ENCODE results near the gene PACSIN2.

PACSIN2 gene

DNA sequence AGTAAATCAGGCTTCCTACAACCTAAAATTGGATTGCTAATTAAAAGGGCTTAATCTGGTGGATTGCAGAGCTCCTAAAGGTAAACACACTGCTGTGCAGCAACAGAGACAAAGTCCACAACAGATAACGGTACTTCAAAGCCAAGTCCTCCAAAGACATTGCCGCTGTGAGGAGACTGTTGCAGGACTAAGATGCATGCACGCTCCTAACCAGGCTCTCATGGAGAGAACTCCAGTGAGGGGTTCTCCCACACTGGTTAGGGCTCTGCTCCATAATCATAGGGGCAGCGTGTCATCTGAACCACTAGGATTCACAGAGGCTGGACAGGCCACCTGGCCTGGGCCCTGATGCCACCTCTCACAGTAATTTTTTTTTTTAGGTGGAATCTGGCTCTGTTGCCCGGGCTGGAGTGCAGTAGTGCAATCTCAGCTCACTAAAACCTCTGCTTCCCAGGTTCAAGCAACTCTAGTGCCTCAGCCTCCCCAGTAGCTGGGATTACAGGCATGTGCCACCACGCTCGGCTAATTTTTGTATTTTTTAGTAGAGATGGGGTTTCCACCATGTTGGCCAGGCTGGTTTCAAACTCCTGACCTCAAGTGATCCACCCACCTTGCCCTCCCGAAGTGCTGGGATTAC, 101.0 kb downstream of the PACSIN2 start:
- no peak overlapping the region for H3K4me3 ChIP-seq (ENCODE audit: low read depth, low read length)
- no peak overlapping the region for H3K27ac ChIP-seq (ENCODE audit: low read depth, low read length)
- no peaks in the 10 kb centered on the region for H3K9me3 ChIP-seq (ENCODE audit: control insufficient read depth, insufficient read depth, low read depth, low read length)
- no peaks in the 10 kb centered on the region for H3K27me3 ChIP-seq (ENCODE audit: control insufficient read depth, insufficient read depth, low read length)
- H3K4me1 ChIP-seq (ENCODE audit: control insufficient read depth, insufficient read depth, low read length): peaks cover 28% of the 10 kb centered on the region
- H3K36me3 ChIP-seq (ENCODE audit: control insufficient read depth, insufficient read depth, low read length): peaks cover 17% of the 10 kb centered on the region
- H3K9ac ChIP-seq (ENCODE audit: low read length): no peak overlapping the region

DNA sequence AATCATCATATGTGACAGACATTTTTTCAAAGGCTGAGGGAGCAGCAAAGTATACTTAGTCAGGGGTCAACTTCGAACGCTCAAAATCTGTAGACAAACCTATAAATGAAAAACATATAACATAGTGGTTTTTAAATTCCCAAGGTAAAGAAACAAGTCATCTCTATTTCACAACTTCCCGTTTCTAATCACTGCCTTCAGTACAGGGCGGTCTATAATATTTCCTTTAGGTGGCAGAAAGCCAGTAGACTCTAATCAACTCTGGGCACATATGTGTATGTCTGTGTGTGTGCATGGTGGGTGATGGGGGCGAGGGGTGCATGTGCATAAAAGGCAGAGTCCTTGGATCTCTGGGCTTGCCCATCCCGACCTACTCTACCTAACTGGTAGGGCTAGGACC, 102.9 kb downstream of the PACSIN2 start:
- peaks cover 25% of the 10 kb centered on the region for H3K4me1 ChIP-seq (ENCODE audit: control insufficient read depth, insufficient read depth, low read length)
- no peak overlapping the region for H3K4me3 ChIP-seq (ENCODE audit: low read depth, low read length)
- no peak overlapping the region for H3K27ac ChIP-seq (ENCODE audit: low read depth, low read length)

DNA sequence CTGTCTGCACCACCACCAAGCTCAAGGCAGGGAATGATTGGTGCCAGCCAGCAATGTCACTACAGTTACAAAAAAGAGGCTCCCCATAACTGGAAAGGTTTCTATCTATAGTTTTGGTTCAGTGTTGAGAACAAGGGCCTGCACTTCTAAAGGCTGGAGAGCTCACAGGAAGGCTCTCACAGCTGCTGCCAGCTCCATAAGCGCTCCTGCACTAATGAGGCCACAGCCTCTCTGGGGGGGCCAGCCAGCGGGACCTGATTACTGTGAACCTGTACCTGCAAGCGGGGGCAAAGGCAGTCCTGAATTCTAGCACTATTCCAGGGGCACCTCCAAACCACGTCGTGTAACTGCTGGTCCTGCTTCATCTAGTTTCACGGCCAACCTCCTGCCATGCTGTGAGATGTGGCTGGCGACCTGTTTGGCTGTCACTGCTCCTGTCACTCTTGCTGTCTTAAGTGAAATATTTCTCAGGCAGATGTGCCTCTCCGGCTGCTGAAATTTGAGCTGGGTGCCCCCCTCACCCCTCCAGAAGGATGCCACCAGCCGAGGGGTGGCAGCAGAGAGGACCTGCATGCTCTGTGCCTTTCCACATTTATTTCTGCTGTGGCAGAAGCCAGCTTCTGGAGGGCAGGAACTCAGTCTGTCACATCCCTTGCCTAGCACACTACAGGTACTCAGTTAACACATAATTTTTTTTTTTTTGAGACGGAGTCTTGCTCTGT, 104.6 kb downstream of the PACSIN2 start:
- Histone ChIP-seq H3K9ac (ENCODE audit: low read length) (no peak overlapping the region), H3K27ac (ENCODE audit: low read depth, low read length) (no peak overlapping the region), H3K36me3 (ENCODE audit: control insufficient read depth, insufficient read depth, low read length) (peaks cover 24% of the 10 kb centered on the region), H3K9me3 (ENCODE audit: control insufficient read depth, insufficient read depth, low read depth, low read length) (no peaks in the 10 kb centered on the region), H3K4me3 (ENCODE audit: low read depth, low read length) (no peak overlapping the region), H3K27me3 (ENCODE audit: control insufficient read depth, insufficient read depth, low read length) (no peaks in the 10 kb centered on the region), H3K4me1 (ENCODE audit: control insufficient read depth, insufficient read depth, low read length) (peaks cover 10% of the 10 kb centered on the region; the same call in 1 of the 2 replicates)

More for the DNA sequence above, 102.9 kb downstream of the PACSIN2 start:
- Histone ChIP-seq H3K27me3 (ENCODE audit: control insufficient read depth, insufficient read depth, low read length) (no peaks in the 10 kb centered on the region), H3K9ac (ENCODE audit: low read length) (no peak overlapping the region), H3K36me3 (ENCODE audit: control insufficient read depth, insufficient read depth, low read length) (peaks cover 24% of the 10 kb centered on the region), H3K9me3 (ENCODE audit: control insufficient read depth, insufficient read depth, low read depth, low read length) (no peaks in the 10 kb centered on the region)

DNA sequence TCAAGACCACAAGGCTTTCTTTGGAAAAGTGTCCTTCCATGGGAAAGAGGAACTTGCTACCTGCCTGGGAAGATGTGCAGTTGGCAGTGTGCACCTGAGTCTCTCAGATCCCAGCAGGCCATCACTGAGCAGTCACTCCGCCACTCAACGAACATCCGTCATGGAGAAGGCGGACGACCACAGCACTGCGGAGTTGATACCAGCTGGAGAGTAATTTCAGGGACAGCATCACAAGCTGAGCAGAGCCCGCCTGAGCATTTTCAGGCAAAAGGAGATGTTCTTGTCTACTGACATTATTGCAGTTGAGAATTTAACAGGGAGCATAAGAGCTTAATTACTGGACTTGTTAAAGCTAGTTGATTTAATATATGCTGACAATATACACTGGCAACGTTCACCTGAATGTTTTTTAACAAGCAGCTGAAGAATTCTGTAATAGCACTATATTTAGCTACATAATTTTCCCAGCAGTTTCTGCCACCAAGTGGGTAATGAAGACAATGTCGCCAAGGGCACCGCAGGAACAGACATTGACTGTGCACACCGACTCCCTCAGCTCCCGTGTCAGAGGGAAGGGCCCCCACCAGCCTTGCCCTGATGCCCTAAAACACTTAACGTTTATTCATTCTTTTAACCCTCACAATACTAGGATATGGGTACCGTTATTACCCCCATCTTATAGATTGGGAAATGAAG, 105.4 kb downstream of the PACSIN2 start:
- no peak overlapping the region for H3K9ac ChIP-seq (ENCODE audit: low read length)
- no peaks in the 10 kb centered on the region for H3K27me3 ChIP-seq (ENCODE audit: control insufficient read depth, insufficient read depth, low read length)
- peaks cover 2% of the 10 kb centered on the region; the same call in 1 of the 2 replicates for H3K4me1 ChIP-seq (ENCODE audit: control insufficient read depth, insufficient read depth, low read length)
- no peaks in the 10 kb centered on the region for H3K9me3 ChIP-seq (ENCODE audit: control insufficient read depth, insufficient read depth, low read depth, low read length)
- no peak overlapping the region for H3K4me3 ChIP-seq (ENCODE audit: low read depth, low read length)
- H3K36me3 ChIP-seq (ENCODE audit: control insufficient read depth, insufficient read depth, low read length): peaks cover 24% of the 10 kb centered on the region
- no peak overlapping the region for H3K27ac ChIP-seq (ENCODE audit: low read depth, low read length)

DNA sequence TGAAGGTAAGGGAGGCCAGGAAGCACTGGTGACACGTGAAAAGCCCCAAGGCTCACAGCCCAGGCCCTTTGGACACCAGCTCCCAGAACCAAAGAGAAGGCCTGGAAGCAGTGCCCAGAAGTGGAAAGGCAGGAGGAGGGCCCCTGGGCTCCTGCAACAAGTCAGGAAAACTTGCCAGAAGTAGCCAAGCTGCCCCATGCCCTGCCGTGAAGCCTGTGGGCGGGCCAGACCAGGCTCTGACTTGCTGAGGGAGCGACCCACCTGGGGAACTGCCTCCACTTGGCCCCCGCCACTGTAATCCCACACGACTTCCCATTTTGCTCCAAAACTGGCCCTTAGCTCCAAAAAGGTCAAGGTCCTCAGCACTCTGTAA, 106.6 kb downstream of the PACSIN2 start:
- Histone ChIP-seq H3K4me1 (ENCODE audit: control insufficient read depth, insufficient read depth, low read length) (peaks cover under 1% of the 10 kb centered on the region; the same call in 1 of the 2 replicates), H3K9me3 (ENCODE audit: control insufficient read depth, insufficient read depth, low read depth, low read length) (no peaks in the 10 kb centered on the region), H3K27ac (ENCODE audit: low read depth, low read length) (no peak overlapping the region), H3K9ac (ENCODE audit: low read length) (no peak overlapping the region), H3K27me3 (ENCODE audit: control insufficient read depth, insufficient read depth, low read length) (no peaks in the 10 kb centered on the region), H3K36me3 (ENCODE audit: control insufficient read depth, insufficient read depth, low read length) (peaks cover 24% of the 10 kb centered on the region), H3K4me3 (ENCODE audit: low read depth, low read length) (no peak overlapping the region)

DNA sequence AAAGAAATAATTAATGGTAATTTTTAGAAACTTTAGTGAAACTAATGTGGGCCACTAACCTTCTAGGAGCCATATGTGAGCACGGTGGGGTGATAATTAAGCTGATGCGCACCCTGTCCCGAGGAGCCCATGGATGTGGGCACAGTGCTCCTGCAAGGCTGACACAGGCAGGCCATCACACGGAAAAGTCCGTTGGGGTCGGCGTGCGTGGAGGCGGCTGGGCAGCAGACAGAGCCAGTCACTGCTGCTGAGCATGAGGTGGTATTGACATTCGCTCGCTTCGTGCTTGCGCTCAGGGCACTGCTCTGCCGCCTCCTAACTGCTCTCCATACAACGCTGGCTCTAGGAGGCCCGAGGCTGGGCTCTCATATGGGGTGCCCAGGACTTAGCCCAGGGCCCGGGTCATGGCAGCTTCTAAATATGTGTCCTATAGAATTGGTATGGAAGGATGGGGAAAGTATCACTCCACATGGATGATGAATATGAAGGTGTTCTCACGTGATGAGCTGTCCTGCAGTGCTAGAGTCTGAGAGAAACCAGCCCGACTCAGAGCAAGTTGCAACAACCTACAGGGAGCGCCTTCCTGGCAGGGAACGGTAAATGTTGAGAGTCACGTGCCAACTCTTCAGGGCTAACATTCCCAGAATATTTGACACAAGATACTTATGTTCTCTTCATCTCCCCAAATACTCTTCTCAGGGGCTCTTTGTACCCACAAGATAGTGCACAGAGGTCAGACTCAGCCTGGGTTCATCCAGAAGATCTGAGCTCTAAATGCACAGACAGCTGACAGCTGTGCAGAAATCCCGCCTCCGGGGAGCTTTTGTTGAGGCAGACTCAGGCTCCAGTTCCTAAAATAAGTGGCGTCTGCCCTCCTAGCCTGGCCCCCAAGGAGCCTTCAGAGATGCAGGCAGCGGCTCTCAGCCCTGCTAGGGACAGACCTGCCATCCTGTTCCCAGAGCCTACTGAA, 107.3 kb downstream of the PACSIN2 start:
- peaks cover 4% of the 10 kb centered on the region; the same call in 1 of the 2 replicates for H3K4me1 ChIP-seq (ENCODE audit: control insufficient read depth, insufficient read depth, low read length)
- no peaks in the 10 kb centered on the region for H3K27me3 ChIP-seq (ENCODE audit: control insufficient read depth, insufficient read depth, low read length)
- no peak overlapping the region for H3K4me3 ChIP-seq (ENCODE audit: low read depth, low read length)
- no peak overlapping the region for H3K9ac ChIP-seq (ENCODE audit: low read length)
- H3K36me3 ChIP-seq (ENCODE audit: control insufficient read depth, insufficient read depth, low read length): peaks cover 24% of the 10 kb centered on the region
- no peaks in the 10 kb centered on the region for H3K9me3 ChIP-seq (ENCODE audit: control insufficient read depth, insufficient read depth, low read depth, low read length)
- H3K27ac ChIP-seq (ENCODE audit: low read depth, low read length): no peak overlapping the region

DNA sequence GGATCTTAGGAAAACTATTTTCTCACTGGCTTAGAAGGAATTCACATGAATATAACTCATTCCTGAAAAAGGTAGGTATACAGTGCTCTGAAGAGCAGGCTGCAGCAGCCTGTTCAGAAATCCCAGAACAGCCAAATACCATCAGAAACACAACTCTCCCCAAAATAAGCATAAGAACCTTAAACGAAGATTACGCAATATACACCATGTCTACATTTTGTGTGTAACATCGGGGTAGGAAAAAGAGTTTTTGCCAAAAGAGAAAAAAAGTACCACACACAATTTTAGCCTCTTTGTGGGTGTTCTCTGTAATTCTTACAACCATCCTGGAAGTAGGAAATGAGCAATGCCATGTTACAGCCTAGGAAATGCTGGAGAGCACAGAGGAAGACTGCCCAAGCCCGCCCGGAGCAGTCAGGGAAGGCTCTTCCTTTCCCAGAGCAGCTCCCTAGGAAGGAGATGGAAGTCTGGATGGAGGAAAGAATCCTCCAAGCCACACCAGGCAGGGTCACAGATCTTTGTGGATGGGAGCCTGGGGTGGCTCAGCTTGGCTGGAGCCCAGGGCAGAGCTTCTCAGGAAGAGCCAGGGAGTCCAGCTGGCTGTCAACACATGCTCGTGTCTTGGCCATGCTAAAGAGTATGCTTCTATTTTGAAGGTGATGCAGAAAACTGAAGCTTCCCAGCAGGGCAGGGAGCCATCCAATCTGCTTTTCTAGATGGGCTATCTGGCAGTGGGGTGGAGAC, 108.2 kb downstream of the PACSIN2 start:
- H3K9ac ChIP-seq (ENCODE audit: low read length): no peak overlapping the region
- H3K4me3 ChIP-seq (ENCODE audit: low read depth, low read length): no peak overlapping the region
- peaks cover 29% of the 10 kb centered on the region for H3K36me3 ChIP-seq (ENCODE audit: control insufficient read depth, insufficient read depth, low read length)
- H3K27me3 ChIP-seq (ENCODE audit: control insufficient read depth, insufficient read depth, low read length): no peaks in the 10 kb centered on the region
- peaks cover 4% of the 10 kb centered on the region; the same call in 1 of the 2 replicates for H3K4me1 ChIP-seq (ENCODE audit: control insufficient read depth, insufficient read depth, low read length)
- no peak overlapping the region for H3K27ac ChIP-seq (ENCODE audit: low read depth, low read length)
- no peaks in the 10 kb centered on the region for H3K9me3 ChIP-seq (ENCODE audit: control insufficient read depth, insufficient read depth, low read depth, low read length)

DNA sequence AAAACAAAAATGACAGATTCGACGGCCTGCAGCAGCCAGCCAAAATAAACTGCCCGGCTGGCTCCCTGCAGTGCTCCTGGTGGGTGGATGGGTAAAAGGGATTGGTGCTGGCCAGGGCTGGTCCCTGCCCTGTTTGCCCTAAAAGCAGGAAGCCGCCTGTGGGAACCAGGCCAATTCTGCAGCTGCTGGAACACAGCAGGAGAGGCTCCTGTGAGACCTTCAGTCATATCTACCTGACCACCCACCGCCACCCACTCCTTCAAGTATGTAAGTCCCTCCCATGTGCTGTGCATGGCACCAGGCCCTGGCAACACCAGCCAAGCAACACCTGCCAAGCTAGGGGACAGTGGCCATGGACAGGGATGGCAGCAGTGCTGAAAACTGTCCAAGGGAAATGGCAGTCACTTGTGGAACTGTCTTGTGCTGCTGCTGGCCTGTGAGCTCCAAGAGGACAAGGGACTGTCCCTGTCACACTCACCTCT, 109.2 kb downstream of the PACSIN2 start:
- no peaks in the 10 kb centered on the region for H3K27me3 ChIP-seq (ENCODE audit: control insufficient read depth, insufficient read depth, low read length)
- H3K4me3 ChIP-seq (ENCODE audit: low read depth, low read length): no peak overlapping the region
- H3K27ac ChIP-seq (ENCODE audit: low read depth, low read length): no peak overlapping the region
- no peak overlapping the region for H3K9ac ChIP-seq (ENCODE audit: low read length)
- peaks cover 31% of the 10 kb centered on the region; the same call in 1 of the 2 replicates for H3K36me3 ChIP-seq (ENCODE audit: control insufficient read depth, insufficient read depth, low read length)
- H3K9me3 ChIP-seq (ENCODE audit: control insufficient read depth, insufficient read depth, low read depth, low read length): no peaks in the 10 kb centered on the region
- H3K4me1 ChIP-seq (ENCODE audit: control insufficient read depth, insufficient read depth, low read length): peaks cover 4% of the 10 kb centered on the region; the same call in 1 of the 2 replicates

DNA sequence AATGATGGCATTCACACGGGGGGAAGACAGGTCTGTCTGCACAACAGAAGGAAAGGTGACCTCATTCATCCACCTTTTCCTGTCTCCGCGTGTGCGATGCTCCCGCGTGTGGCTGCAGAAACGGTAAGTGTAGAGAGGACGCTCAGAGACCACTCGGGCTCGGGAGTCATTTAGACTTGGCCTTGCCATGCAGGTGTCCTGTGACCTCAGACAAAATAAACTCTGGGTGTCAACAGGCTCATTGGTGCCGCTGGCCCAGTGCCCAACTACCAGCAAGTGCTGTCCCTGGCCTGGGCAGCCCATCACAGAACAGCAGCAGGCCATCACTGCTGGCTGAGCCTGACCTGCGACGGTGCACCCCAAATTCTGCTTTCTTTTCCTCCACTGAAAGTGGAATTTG, 109.7 kb downstream of the PACSIN2 start:
- Histone ChIP-seq H3K4me3 (ENCODE audit: low read depth, low read length) (no peak overlapping the region), H3K9ac (ENCODE audit: low read length) (no peak overlapping the region), H3K36me3 (ENCODE audit: control insufficient read depth, insufficient read depth, low read length) (peaks cover 28% of the 10 kb centered on the region; the same call in 1 of the 2 replicates), H3K9me3 (ENCODE audit: control insufficient read depth, insufficient read depth, low read depth, low read length) (no peaks in the 10 kb centered on the region), H3K4me1 (ENCODE audit: control insufficient read depth, insufficient read depth, low read length) (peaks cover 4% of the 10 kb centered on the region; the same call in 1 of the 2 replicates), H3K27ac (ENCODE audit: low read depth, low read length) (no peak overlapping the region), H3K27me3 (ENCODE audit: control insufficient read depth, insufficient read depth, low read length) (no peaks in the 10 kb centered on the region)

DNA sequence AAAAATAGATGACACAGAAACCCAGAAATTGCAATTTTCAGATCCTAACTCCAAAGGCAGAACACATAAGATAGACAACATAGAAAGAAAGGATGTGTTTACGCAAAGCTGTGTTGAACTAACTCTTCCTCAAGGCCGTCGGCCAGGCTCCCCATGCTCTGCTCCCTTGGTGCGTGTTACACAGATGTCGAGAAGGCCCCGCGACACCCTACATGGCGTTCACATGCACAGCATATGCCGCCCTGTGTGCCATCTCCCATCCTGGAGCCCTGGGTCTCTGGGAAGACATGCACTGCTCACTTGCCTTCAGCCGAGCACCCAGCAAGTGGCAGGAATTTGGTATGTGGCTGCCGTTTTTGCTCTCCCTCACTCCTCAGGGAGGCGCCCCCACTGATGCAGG, 110.9 kb downstream of the PACSIN2 start:
- Histone ChIP-seq H3K9me3 (ENCODE audit: control insufficient read depth, insufficient read depth, low read depth, low read length) (no peaks in the 10 kb centered on the region), H3K27me3 (ENCODE audit: control insufficient read depth, insufficient read depth, low read length) (no peaks in the 10 kb centered on the region), H3K27ac (ENCODE audit: low read depth, low read length) (no peak overlapping the region), H3K4me1 (ENCODE audit: control insufficient read depth, insufficient read depth, low read length) (peaks cover 4% of the 10 kb centered on the region; the same call in 1 of the 2 replicates), H3K9ac (ENCODE audit: low read length) (no peak overlapping the region), H3K36me3 (ENCODE audit: control insufficient read depth, insufficient read depth, low read length) (peaks cover 17% of the 10 kb centered on the region; the same call in 1 of the 2 replicates), H3K4me3 (ENCODE audit: low read depth, low read length) (no peak overlapping the region)

All from HUES6 (cell line).